Naive B cell (primary cell): ENCODE data around the gene WDR48. TPM values are rescaled to one million over a fixed set of nuclear protein-coding genes. Genes with fewer than 3 reads are reported as not detected.

Source experiments
- ATAC-seq, 2 donors: fragments of 150-1000 bp; cut with Tn5 transposase; 2 replicates each; pipeline ENCODE4 v1.10.0; 2021; ENCODE audit warnings: low read depth in 2 of 2, mild to moderate bottlenecking in 2 of 2, moderate library complexity in 2 of 2
- DNase-seq: peaks from one replicate; pipeline ENCODE4 v3.0.0; 2022
- H3K27ac Mint-ChIP-seq, 6 donors: one replicate each; pipeline ENCODE4 v1.8.0; 2020 to 2022; ENCODE audit warnings: mild to moderate bottlenecking in 6 of 6, mixed read lengths in 6 of 6, moderate library complexity in 5 of 6, inconsistent platforms in 2 of 6
- H3K27me3 Mint-ChIP-seq, 3 donors: one replicate each; pipeline ENCODE4 v1.8.0; 2021 to 2022; ENCODE audit warnings: mixed read lengths in 3 of 3, mild to moderate bottlenecking in 1 of 3
- H3K36me3 Mint-ChIP-seq, 2 donors: one replicate each; pipeline ENCODE4 v1.8.0; 2020 to 2022; ENCODE audit warnings: mixed read lengths in 2 of 2, inconsistent platforms in 1 of 2, mild to moderate bottlenecking in 1 of 2
- H3K4me1 Mint-ChIP-seq, 3 donors: one replicate each; pipeline ENCODE4 v1.8.0; 2020 to 2022; ENCODE audit warnings: mixed read lengths in 3 of 3, inconsistent platforms in 1 of 3, mild to moderate bottlenecking in 1 of 3, moderate library complexity in 1 of 3
- H3K4me3 Mint-ChIP-seq, 8 donors: one replicate each; pipeline ENCODE4 v1.8.0; 2020 to 2022; ENCODE audit warnings: mild to moderate bottlenecking in 8 of 8, mixed read lengths in 8 of 8, moderate library complexity in 8 of 8, inconsistent platforms in 2 of 8
- H3K9me3 Mint-ChIP-seq, 7 donors: one replicate each; pipeline ENCODE4 v1.8.0; 2020 to 2022; ENCODE audit warnings: mixed read lengths in 7 of 7, mild to moderate bottlenecking in 5 of 7, inconsistent platforms in 2 of 7, moderate library complexity in 1 of 7
- polyA plus RNA-seq, 6 donors: library from polyadenylated mRNA; unstranded; fragments of 300-500 nt; fragmentation: Illumina TruSeq; gene quantifications; one replicate each; pipeline ENCODE4 v1.2.3, GENCODE V29; 2021; ENCODE audit warnings: low read depth in 6 of 6

Gene WDR48
- polyA plus RNA-seq, 6 donors from 2014 or later: 23.5 to 66.0 (median 54.3) TPM

- ATAC-seq (no peak), DNase-seq (no peak)
- Mint-ChIP-seq H3K4me3 (no peak overlapping the region), H3K27me3 (no peaks in the 10 kb centered on the region), H3K27ac (peak overlapping the region in 1 of 6 donors; percentile 49), H3K36me3 (peaks cover 10 to 25% of the 10 kb centered on the region in 2 donors), H3K9me3 (no peaks in the 10 kb centered on the region), H3K4me1 (peaks cover 3 to 4% (median 4%) of the 10 kb centered on the region in 3 donors)
These were observed 82.0 kb downstream of the WDR48 start for GRCh38 chr3:39133822-39134221.

DNA sequence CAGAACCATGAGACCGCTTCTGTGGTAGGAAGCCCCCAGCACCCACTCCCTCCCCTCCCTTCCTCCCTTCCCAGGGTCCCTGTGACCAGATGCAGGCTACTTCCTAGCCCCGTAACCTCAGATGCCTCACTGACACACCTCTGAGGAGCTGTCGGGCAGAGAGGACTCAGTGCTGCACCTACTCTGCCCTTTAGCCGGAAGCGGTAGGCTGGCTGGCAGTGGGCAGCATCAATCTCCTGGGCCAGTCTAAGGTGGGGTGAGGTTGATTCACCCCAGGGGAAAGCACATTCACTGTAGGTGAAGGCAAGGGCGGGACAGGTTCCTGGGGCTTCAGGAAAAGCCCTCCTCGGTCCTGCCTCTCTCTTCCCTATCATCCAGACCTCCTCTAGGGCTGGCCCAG is 82.5 kb downstream of the WDR48 start:
- no peak for ATAC-seq
- H3K9me3 Mint-ChIP-seq: no peaks in the 10 kb centered on the region

GRCh38 chr3:39135170-39135805 is 83.5 kb downstream of the WDR48 start:
- no peaks in the 10 kb centered on the region for H3K27me3 Mint-ChIP-seq
- H3K27ac Mint-ChIP-seq: peak overlapping the region in 1 of 6 donors; percentile 24
- H3K4me1 Mint-ChIP-seq: peaks cover 4 to 5% (median 4%) of the 10 kb centered on the region in 3 donors
- DNase-seq (no peak), ATAC-seq (no peak)
- no peaks in the 10 kb centered on the region for H3K9me3 Mint-ChIP-seq
- H3K36me3 Mint-ChIP-seq: peaks cover 0 to 25% of the 10 kb centered on the region in 2 donors
- no peak overlapping the region for H3K4me3 Mint-ChIP-seq

More for the DNA sequence above, 82.5 kb downstream of the WDR48 start:
- no peaks in the 10 kb centered on the region for H3K27me3 Mint-ChIP-seq
- peak overlapping the region in 1 of 6 donors; percentile 24 for H3K27ac Mint-ChIP-seq
- DNase-seq: no peak
- H3K36me3 Mint-ChIP-seq: peaks cover 8 to 25% of the 10 kb centered on the region in 2 donors
- no peak overlapping the region for H3K4me3 Mint-ChIP-seq
- H3K4me1 Mint-ChIP-seq: peaks cover 3 to 4% (median 4%) of the 10 kb centered on the region in 3 donors

GRCh38 chr3:39136533-39137434 is 85.0 kb downstream of the WDR48 start:
- DNase-seq: no peak
- Mint-ChIP-seq H3K27me3 (no peaks in the 10 kb centered on the region), H3K27ac (peak overlapping the region in 2 of 6 donors; percentile 88 to 92), H3K9me3 (no peaks in the 10 kb centered on the region), H3K36me3 (peaks cover 0 to 19% of the 10 kb centered on the region in 2 donors), H3K4me3 (no peak overlapping the region), H3K4me1 (peaks cover 14 to 20% (median 19%) of the 10 kb centered on the region in 3 donors)
- no peak for ATAC-seq

DNA sequence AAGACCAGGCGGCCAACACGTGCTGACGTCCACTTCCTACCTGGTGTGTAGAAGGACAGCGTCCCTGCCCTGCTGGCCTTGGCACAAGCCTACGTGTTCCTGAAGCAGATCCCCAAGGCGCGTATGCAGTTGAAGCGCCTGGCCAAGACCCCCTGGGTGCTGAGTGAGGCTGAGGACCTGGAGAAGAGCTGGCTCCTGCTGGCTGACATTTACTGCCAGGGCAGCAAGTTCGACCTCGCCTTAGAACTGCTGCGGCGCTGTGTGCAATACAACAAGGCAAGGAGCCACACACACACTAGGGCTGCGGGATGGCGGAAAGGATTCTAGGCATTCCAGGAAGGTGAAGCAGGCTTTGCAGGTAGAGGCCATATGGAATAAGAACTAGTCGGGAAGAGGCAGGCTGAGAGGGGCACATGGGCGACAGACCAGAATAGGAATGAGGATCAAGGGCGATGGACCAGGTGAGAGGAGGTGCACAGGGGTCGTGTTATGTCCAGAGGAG is 85.7 kb downstream of the WDR48 start:
- Mint-ChIP-seq H3K36me3 (peaks cover 0 to 12% of the 10 kb centered on the region in 2 donors), H3K9me3 (no peaks in the 10 kb centered on the region), H3K4me3 (peak overlapping the region in 3 of 8 donors; percentile 42 to 59 (median 58)), H3K27ac (peak overlapping the region in 5 of 6 donors; percentile 46 to 88 (median 58)), H3K27me3 (no peaks in the 10 kb centered on the region), H3K4me1 (peaks cover 18 to 27% (median 26%) of the 10 kb centered on the region in 3 donors)
- DNase-seq: no peak
- ATAC-seq: no peak

DNA sequence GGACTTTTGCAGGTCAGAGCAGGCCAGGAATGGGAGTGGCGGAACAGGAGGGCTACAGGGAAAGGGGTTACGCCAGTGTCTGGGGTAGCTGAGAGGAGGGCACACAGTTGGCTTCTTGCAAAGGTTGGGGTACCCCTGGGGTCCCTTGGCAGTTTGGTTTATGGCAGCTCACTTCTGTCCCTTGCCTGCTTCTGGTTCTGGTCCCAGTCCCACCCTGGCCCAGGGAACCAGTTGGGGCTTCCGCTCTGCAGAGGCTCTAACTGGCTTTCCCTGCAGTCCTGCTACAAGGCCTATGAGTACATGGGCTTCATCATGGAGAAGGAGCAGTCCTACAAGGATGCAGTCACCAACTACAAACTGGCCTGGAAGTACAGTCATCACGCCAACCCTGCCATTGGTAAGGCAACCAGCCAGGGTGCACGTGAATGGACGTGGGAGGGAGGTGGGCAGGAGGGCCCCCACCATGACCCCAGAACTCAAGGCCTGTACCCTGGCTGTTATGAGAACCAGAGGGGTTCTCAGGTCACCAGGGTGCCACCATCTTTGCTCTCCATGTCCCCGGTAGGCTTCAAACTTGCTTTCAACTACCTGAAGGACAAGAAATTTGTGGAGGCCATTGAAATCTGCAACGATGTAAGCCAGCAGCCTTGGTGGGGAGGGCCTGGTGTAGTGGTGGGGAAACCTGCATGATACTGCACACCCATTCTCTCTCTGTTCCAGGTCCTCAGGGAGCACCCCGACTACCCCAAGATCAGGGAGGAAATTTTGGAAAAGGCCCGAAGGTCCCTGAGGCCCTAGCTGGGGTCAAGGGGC is 86.4 kb downstream of the WDR48 start:
- peak overlapping the region in 2 of 8 donors; percentile 58 to 59 for H3K4me3 Mint-ChIP-seq

GRCh38 chr3:39138804-39139415 is 87.1 kb downstream of the WDR48 start:
- DNase-seq: no peak
- Mint-ChIP-seq H3K4me1 (peaks cover 24 to 35% (median 33%) of the 10 kb centered on the region in 3 donors), H3K27ac (peak overlapping the region in 4 of 6 donors; percentile 79 to 88 (median 86)), H3K36me3 (peaks cover 0 to 5% of the 10 kb centered on the region in 2 donors), H3K27me3 (no peaks in the 10 kb centered on the region), H3K4me3 (no peak overlapping the region), H3K9me3 (no peaks in the 10 kb centered on the region)
- no peak for ATAC-seq

More for the DNA sequence above, 86.4 kb downstream of the WDR48 start:
- no peak for ATAC-seq
- no peaks in the 10 kb centered on the region for H3K9me3 Mint-ChIP-seq
- peaks cover 21 to 34% (median 30%) of the 10 kb centered on the region in 3 donors for H3K4me1 Mint-ChIP-seq
- peak overlapping the region in 5 of 6 donors; percentile 75 to 88 (median 79) for H3K27ac Mint-ChIP-seq
- H3K27me3 Mint-ChIP-seq: no peaks in the 10 kb centered on the region
- peaks cover 0 to 11% of the 10 kb centered on the region in 2 donors for H3K36me3 Mint-ChIP-seq
- DNase-seq: no peak

DNA sequence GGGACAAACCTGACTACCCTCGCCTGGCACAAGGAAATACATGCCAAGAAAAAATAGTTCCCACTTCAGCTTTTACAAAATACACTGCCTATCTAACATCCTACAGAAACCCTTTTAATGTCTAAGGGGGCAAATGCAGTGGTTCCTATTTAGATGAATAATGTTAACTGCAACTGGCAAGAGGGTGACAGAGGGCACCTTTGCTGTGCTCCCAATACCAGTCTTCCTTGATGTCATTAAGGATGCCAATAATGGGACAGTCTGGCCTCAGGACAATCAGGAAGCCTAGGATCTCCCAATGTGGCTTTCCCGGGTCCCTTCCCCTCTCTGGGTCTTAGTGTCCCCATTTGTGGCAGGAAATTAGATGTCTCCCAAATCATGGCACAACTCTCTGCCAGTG is 87.6 kb downstream of the WDR48 start:
- peak overlapping the region in 3 of 6 donors; percentile 66 to 88 (median 83) for H3K27ac Mint-ChIP-seq
- H3K4me1 Mint-ChIP-seq: peaks cover 25 to 38% (median 36%) of the 10 kb centered on the region in 3 donors
- DNase-seq (no peak), ATAC-seq (no peak)
- H3K4me3 Mint-ChIP-seq: peak overlapping the region in 1 of 8 donors; percentile 70
- no peaks in the 10 kb centered on the region for H3K9me3 Mint-ChIP-seq
- H3K27me3 Mint-ChIP-seq: no peaks in the 10 kb centered on the region
- peaks cover 3 to 5% of the 10 kb centered on the region in 2 donors for H3K36me3 Mint-ChIP-seq

DNA sequence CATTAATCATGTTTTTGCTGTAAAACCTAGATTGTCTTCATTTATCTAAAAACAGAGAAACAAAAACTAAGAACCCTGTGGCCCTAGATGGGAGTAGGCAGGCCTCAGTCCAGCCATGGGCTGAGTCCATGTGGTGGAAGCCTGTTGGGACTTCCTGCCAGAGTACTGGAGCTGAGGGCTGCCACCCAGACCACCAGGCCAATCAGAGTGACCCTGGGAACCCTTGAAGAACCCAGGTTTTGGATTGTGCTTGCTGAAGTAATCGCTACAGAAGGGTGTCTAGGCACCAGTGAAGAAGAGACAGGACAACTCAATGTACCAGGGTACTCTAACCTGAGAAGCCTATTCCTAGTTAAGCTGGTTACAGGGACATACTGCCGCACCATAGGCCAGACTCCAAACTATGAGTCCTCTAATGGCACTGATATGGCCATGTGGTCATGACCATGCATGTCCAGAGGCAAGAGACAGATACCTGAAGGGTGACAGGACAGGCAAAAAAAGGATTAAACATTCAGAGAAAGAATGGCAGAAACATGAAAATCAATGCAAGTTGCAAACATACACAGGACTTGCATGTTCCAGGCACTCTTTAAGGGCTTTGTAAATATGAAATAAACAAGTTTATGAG is 88.6 kb downstream of the WDR48 start:
- ATAC-seq (peak in 1 of 2 donors; percentile 7), DNase-seq (no peak)
- Mint-ChIP-seq H3K36me3 (peaks cover 9% of the 10 kb centered on the region in 2 donors), H3K4me1 (peaks cover 30 to 42% (median 38%) of the 10 kb centered on the region in 3 donors), H3K9me3 (peaks cover 0 to 2% (median 0%) of the 10 kb centered on the region in 7 donors), H3K27me3 (no peaks in the 10 kb centered on the region), H3K4me3 (peak overlapping the region in 4 of 8 donors; percentile 29 to 60 (median 42)), H3K27ac (peak overlapping the region; percentile 16 to 88 (median 87))

DNA sequence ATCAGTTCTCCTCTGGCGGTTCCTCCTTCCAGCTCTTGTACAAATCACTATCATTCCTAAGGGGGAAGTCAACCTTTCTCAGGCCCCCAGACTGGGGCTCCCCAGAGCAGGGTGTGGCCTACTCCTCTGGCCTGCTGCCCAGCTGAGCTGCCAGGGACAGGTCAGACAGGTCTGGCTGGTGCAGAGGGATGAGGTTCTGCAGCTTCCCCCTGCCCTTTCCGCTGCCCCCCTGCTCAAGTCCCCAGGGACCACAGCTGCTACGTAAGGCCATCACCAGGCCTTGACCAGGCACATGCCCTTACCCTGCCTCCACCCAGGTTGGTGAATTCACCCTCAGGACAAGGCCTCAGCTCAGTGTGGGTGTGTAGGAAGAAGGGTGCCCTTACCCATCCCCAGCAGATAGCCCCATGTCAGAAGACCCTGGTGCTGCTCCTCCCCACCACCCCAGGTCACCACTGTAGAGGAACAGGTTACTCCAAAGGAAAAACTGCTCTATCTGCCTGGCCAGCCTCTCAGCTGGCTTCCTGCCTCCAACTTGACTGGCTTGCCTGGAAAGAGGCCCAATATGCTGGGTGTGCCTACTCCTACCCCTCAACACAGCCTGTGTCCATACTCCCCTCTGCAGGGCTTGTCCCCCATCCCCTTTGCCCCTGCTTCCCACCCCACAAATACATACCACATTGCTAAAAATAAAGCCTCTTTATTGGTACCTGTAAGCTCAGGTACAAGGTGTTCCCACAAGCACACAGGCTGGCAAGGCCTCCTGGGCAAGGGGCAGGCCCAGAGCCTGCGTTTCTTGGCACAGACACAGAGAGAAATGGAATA is 89.6 kb downstream of the WDR48 start:
- no peaks in the 10 kb centered on the region for H3K27me3 Mint-ChIP-seq
- ATAC-seq (peak; percentile 29 to 32), DNase-seq (no peak)
- H3K27ac Mint-ChIP-seq: peak overlapping the region; percentile 16 to 93 (median 88)
- peaks cover 9 to 13% of the 10 kb centered on the region in 2 donors for H3K36me3 Mint-ChIP-seq
- peaks cover 0 to 2% (median 0%) of the 10 kb centered on the region in 7 donors for H3K9me3 Mint-ChIP-seq
- H3K4me3 Mint-ChIP-seq: peak overlapping the region in 7 of 8 donors; percentile 30 to 70 (median 53)
- peaks cover 39 to 49% (median 46%) of the 10 kb centered on the region in 3 donors for H3K4me1 Mint-ChIP-seq

DNA sequence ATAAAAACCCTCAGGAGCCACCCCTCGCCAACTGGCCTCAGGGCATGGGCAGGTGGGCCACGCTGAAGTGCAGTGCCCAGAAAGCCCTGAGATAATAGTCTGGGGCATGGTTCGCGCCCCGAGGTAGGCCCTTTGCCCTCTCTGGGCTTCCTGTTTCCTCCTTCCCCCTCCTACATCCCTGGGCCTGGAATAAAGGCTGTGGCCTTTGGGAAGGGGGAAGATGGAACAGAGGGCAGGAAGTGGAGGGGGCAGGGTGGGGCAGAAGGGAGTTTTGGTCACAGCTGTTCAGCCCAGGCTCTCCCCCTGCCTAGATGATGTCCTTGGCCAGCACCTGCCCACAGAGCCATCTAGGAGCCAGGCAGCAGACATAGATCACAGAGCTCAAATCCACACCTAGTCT is 90.3 kb downstream of the WDR48 start:
- Mint-ChIP-seq H3K27me3 (no peaks in the 10 kb centered on the region), H3K4me1 (peaks cover 45 to 56% (median 52%) of the 10 kb centered on the region in 3 donors), H3K4me3 (peak overlapping the region in 5 of 8 donors; percentile 39 to 74 (median 60)), H3K36me3 (peaks cover 9 to 13% of the 10 kb centered on the region in 2 donors), H3K27ac (peak overlapping the region in 5 of 6 donors; percentile 50 to 93 (median 59)), H3K9me3 (peaks cover 0 to 2% (median 0%) of the 10 kb centered on the region in 7 donors)
- DNase-seq: no peak
- peak; percentile 5 to 8 for ATAC-seq
